ENCODE results near the gene NT5C3A.

GRCh38 chr7:33091641-33092191, 29.1 kb upstream of the NT5C3A start:
- no peak for TF ChIP-seq CTCF (IDR thresholded peaks at IDR 0.05; ENCODE audit: poor library complexity)
- TF ChIP-seq EZH2 (IDR thresholded peaks at IDR 0.05; ENCODE audit: borderline replicate concordance) = no peak
- TF ChIP-seq EZH2phosphoT487 (IDR thresholded peaks at IDR 0.05; ENCODE audit: low read depth, severe bottlenecking, unreplicated experiment) = no peak
